H1 (cell line): ENCODE measurements around the gene RNGTT. TPM values are rescaled to one million over a fixed set of nuclear protein-coding genes. Genes with fewer than 3 reads are reported as not detected.
A peak's percentile ranks its signal among the peaks of the same experiment; 100 is the strongest.

Experiments
- CTCF ChIA-PET: fragments of 300-600 bp; sonication (Branson Sonifier 250); formaldehyde crosslinking; loops from one replicate; lab custom pipeline; 2021; ENCODE audit not compliant: partially characterized antibody; lab: Charles Lee
- POLR2A ChIA-PET: fragments of 300-600 bp; sonication (Branson Sonifier 250); formaldehyde crosslinking; loops from one replicate; lab custom pipeline; 2021; ENCODE audit warnings: inconsistent platforms; ENCODE audit not compliant: partially characterized antibody; lab: Charles Lee
- DNase-seq, 2 experiments: peaks; one replicate each; pipeline versions ENCODE4 v3.0.0 to v3.0.0-alpha.2; 2010 to 2022; ENCODE audit warnings: low spot score in 2 of 2, low read depth in 1 of 2, mixed read lengths in 1 of 2
- FAIRE-seq: peaks from 2 replicates; lab custom pipeline; 2011; peaks lifted over from hg19 to GRCh38; lab: Jason Lieb, UNC
- H2AFZ ChIP-seq: 2 replicates; pipeline ENCODE4 v1.8.1; 2012; ENCODE audit warnings: low read length, inconsistent platforms
- H2AK5ac ChIP-seq: 2 replicates; pipeline ENCODE4 v1.6.1; 2013; ENCODE audit warnings: low read depth, low read length
- H2BK120ac ChIP-seq: replicated peaks from 2 replicates; pipeline ENCODE3; 2013; ENCODE audit warnings: low read depth, low read length, inconsistent platforms
- H2BK12ac ChIP-seq: 2 replicates; pipeline ENCODE4 v1.6.1; 2013; ENCODE audit warnings: low read depth, low read length
- H2BK15ac ChIP-seq: 2 replicates; pipeline ENCODE4 v1.6.1; 2013; ENCODE audit warnings: low read length
- H2BK20ac ChIP-seq: 2 replicates; pipeline ENCODE4 v1.6.1; 2013; ENCODE audit warnings: low read length
- H2BK5ac ChIP-seq: 2 replicates; pipeline ENCODE4 v1.6.1; 2013; ENCODE audit warnings: low read depth, low read length
- H3K14ac ChIP-seq: 2 replicates; pipeline ENCODE4 v1.6.1; 2013; ENCODE audit warnings: inconsistent platforms; ENCODE audit not compliant: insufficient read length
- H3K18ac ChIP-seq: 2 replicates; pipeline ENCODE4 v1.6.1; 2013; ENCODE audit warnings: low read length; ENCODE audit errors: extremely low read depth
- H3K23ac ChIP-seq: 2 replicates; pipeline ENCODE4 v1.6.1; 2013; ENCODE audit warnings: inconsistent platforms; ENCODE audit not compliant: insufficient read length
- H3K23me2 ChIP-seq: 2 replicates; pipeline ENCODE4 v1.6.1; 2013; ENCODE audit warnings: low read depth, low read length
- H3K27ac ChIP-seq: 2 replicates; pipeline ENCODE4 v1.6.1; 2011; ENCODE audit warnings: low read depth, low read length, inconsistent platforms
- H3K27me3 ChIP-seq, 4 experiments: replicated peaks in 1 of 4; 1 replicate in 1 of 4; 2 replicates in 3 of 4; pipeline versions ENCODE4 v1.6.1 to v1.8.1; 2011 to 2013; ENCODE audit warnings: low read length in 3 of 4, mild to moderate bottlenecking in 3 of 4, inconsistent platforms in 2 of 4, mixed read lengths in 2 of 4, moderate library complexity in 1 of 4; ENCODE audit not compliant: control insufficient read depth in 3 of 4, insufficient read depth in 3 of 4; ENCODE audit errors: extremely low read depth in 1 of 4
- H3K36me3 ChIP-seq, 4 experiments: 2 replicates each; pipeline versions ENCODE4 v1.6.1 to v1.8.1; 2011 to 2013; ENCODE audit warnings: mild to moderate bottlenecking in 4 of 4, low read length in 3 of 4, moderate library complexity in 2 of 4, control low read depth in 1 of 4, inconsistent platforms in 1 of 4; ENCODE audit not compliant: insufficient read depth in 4 of 4, control insufficient read depth in 2 of 4
- H3K4ac ChIP-seq: replicated peaks from 2 replicates; pipeline ENCODE3; 2013; ENCODE audit warnings: low read length, low read depth, mixed read lengths, inconsistent platforms; ENCODE audit not compliant: insufficient read length
- H3K4me1 ChIP-seq, 4 experiments: replicated peaks in 1 of 4; 1 replicate in 1 of 4; 2 replicates in 3 of 4; pipeline versions ENCODE4 v1.6.1 to v1.8.1; 2011 to 2013; ENCODE audit warnings: low read length in 3 of 4, inconsistent platforms in 2 of 4, mixed read lengths in 1 of 4; ENCODE audit not compliant: insufficient read depth in 4 of 4, control insufficient read depth in 3 of 4
- H3K4me2 ChIP-seq, 2 experiments: 2 replicates each; pipeline versions ENCODE4 v1.6.1 to v1.8.1; 2011 to 2013; ENCODE audit warnings: low read depth in 2 of 2, low read length in 2 of 2, control low read depth in 1 of 2, inconsistent platforms in 1 of 2, mild to moderate bottlenecking in 1 of 2; ENCODE audit not compliant: insufficient read depth in 1 of 2
- H3K4me3 ChIP-seq, 4 experiments: fragments of 200-600, 300-600 bp in 1 of 4; sonication (generic), shearing (Covaris generic), sonication (Bioruptor Twin) in 1 of 4; 2 replicates each; pipeline versions ENCODE4 v1.5.1 to v1.8.1; 2011 to 2016; ENCODE audit warnings: low read length in 4 of 4, low read depth in 3 of 4, control low read depth in 2 of 4, inconsistent platforms in 2 of 4, mild to moderate bottlenecking in 2 of 4, mixed read lengths in 1 of 4, moderate library complexity in 1 of 4; ENCODE audit not compliant: insufficient read depth in 2 of 4; ENCODE audit errors: extremely low read depth in 1 of 4
- H3K56ac ChIP-seq: replicated peaks from 2 replicates; pipeline ENCODE3; 2013; ENCODE audit warnings: low read depth, mild to moderate bottlenecking, mixed read lengths, low read length, inconsistent platforms; ENCODE audit not compliant: insufficient read length
- H3K79me1 ChIP-seq: 2 replicates; pipeline ENCODE4 v1.6.1; 2013; ENCODE audit warnings: low read depth, low read length, control low read depth
- H3K79me2 ChIP-seq, 2 experiments: 2 replicates each; pipeline versions ENCODE4 v1.6.1 to v1.8.1; 2012 to 2013; ENCODE audit warnings: low read length in 2 of 2, mild to moderate bottlenecking in 2 of 2, inconsistent platforms in 1 of 2; ENCODE audit not compliant: insufficient read depth in 2 of 2, control insufficient read depth in 1 of 2
- H3K9ac ChIP-seq, 4 experiments: replicated peaks in 1 of 4; 1 replicate in 1 of 4; 2 replicates in 3 of 4; pipeline versions ENCODE4 v1.6.1 to v1.8.1; 2011 to 2013; ENCODE audit warnings: low read depth in 3 of 4, low read length in 3 of 4, control low read depth in 2 of 4, mild to moderate bottlenecking in 2 of 4, moderate library complexity in 2 of 4, inconsistent platforms in 1 of 4; ENCODE audit errors: extremely low read depth in 1 of 4
- H3K9me3 ChIP-seq, 2 experiments: 2 replicates each; pipeline versions ENCODE4 v1.6.1 to v1.8.1; 2012 to 2013; ENCODE audit warnings: mild to moderate bottlenecking in 2 of 2, moderate library complexity in 2 of 2, control low read depth in 1 of 2, inconsistent platforms in 1 of 2, low read depth in 1 of 2, low read length in 1 of 2, mixed read lengths in 1 of 2; ENCODE audit not compliant: insufficient read depth in 2 of 2
- H4K20me1 ChIP-seq, 2 experiments: replicated peaks in 1 of 2; 2 replicates each; pipeline versions ENCODE3 to v1.8.1; 2011 to 2013; ENCODE audit warnings: inconsistent platforms in 2 of 2, low read length in 2 of 2, mild to moderate bottlenecking in 1 of 2; ENCODE audit not compliant: insufficient read depth in 2 of 2, control insufficient read depth in 1 of 2
- H4K5ac ChIP-seq: 2 replicates; pipeline ENCODE4 v1.6.1; 2013; ENCODE audit warnings: low read length, low read depth, mixed read lengths, inconsistent platforms; ENCODE audit not compliant: insufficient read length
- H4K8ac ChIP-seq: 2 replicates; pipeline ENCODE4 v1.8.0; 2013; ENCODE audit warnings: mild to moderate bottlenecking, moderate library complexity, low read length, inconsistent platforms; ENCODE audit not compliant: insufficient read depth; ENCODE audit errors: extremely low read depth
- H4K91ac ChIP-seq: replicated peaks from 2 replicates; pipeline ENCODE3; 2013; ENCODE audit warnings: low read length, mixed read lengths, inconsistent platforms; ENCODE audit not compliant: insufficient read length
- BRCA1 ChIP-seq: IDR thresholded peaks from 2 replicates; pipeline ENCODE4 v1.6.1; 2012; ENCODE audit warnings: low read depth, low read length, improper control_type of control experiment
- MAFK ChIP-seq: IDR thresholded peaks from 2 replicates; pipeline ENCODE4 v1.6.1; 2012; ENCODE audit warnings: low read depth, mild to moderate bottlenecking, improper control_type of control experiment, low read length
- WGBS, 2 experiments: shearing (Covaris generic) in 1 of 2; methylation state at CpG; one replicate each; pipeline versions ENCODE4 v1.1.6 to v1.1.7; 2013 to 2015; ENCODE audit warnings: low lambda C conversion rate in 2 of 2, mixed read lengths in 2 of 2, inconsistent platforms in 1 of 2, low coverage in 1 of 2, missing lambda C conversion rate in 1 of 2; ENCODE audit not compliant: insufficient replicate concordance in 2 of 2, insufficient coverage in 1 of 2, insufficient read length in 1 of 2; ENCODE audit errors: extremely low coverage in 1 of 2, missing lambda C conversion rate in 1 of 2; 5-methylcytosine and 5-hydroxymethylcytosine counted together
- polyA plus RNA-seq, 7 experiments: library from polyadenylated mRNA; depleted of rRNA in 3 of 7; stranded (reverse) in 5 of 7; unstranded in 2 of 7; fragments of >200 nt in 5 of 7; fragments of 200-250 nt in 2 of 7; gene quantifications; 1 replicate in 5 of 7; 2 replicates in 1 of 7; 4 replicates in 1 of 7; pipeline versions ENCODE4 v1.2.1 to v1.2.3, GENCODE V29; 2011 to 2013; ENCODE audit warnings: missing spikeins in 2 of 7, mixed read lengths in 2 of 7
- total RNA-seq: library from RNA; stranded (reverse); fragmentation: NEBNext Ultra II Directional; extraction: Animal tissue kit (Norgen Biotek cat#: 25700); gene quantifications from 2 replicates; pipeline ENCODE4 v1.2.1, GENCODE V29; 2021
- TF ChIP-seq, protein P1 (sequence below): IDR thresholded peaks from 2 replicates; pipeline ENCODE4 v1.6.1; 2011; ENCODE audit warnings: low read depth, mild to moderate bottlenecking, low read length; ENCODE audit not compliant: insufficient read depth

Gene RNGTT
- total and polyA plus RNA-seq, 2 of the 8 experiments (the other 6 are each of a cell fraction or from before 2014, with no cell fraction given), result 3.6 to 21.2 TPM

DNA sequence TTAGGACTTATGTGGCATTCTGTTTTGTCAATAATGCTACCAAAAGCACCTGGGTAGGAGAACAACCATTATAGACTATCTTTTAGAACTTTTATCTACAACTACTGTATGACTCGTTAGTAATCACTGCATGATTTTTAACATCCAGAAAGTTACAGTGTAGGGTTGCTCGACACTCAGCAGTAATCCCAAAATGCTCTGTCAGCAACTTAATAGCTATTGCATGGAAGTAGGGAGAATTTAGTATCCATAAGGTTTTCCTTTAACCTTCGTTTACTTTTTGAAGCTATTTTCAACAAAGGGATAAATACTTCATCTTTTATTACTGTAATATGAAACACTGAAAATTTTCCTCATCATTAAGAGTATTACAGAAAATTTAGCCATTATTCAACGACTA lies 309.5 kb downstream of the RNGTT start:
- H3K14ac ChIP-seq, result no peak overlapping the region
- no peaks in the 10 kb centered on the region for H3K23me2 ChIP-seq
- H3K27ac ChIP-seq, result no peak overlapping the region
- H3K4me2 ChIP-seq, result no peak overlapping the region
- H3K23ac ChIP-seq, result no peak overlapping the region
- no peak overlapping the region for H2AFZ ChIP-seq
- H3K79me1 ChIP-seq, result no peaks in the 10 kb centered on the region
- H3K4ac ChIP-seq, result no peak overlapping the region
- H4K5ac ChIP-seq, result no peak overlapping the region
- no peaks in the 10 kb centered on the region for H3K4me1 ChIP-seq
- H2BK5ac ChIP-seq, result no peak overlapping the region
- no peak overlapping the region for H2AK5ac ChIP-seq
- H2BK15ac ChIP-seq, result no peak overlapping the region
- H3K9ac ChIP-seq, result no peak overlapping the region
- no peak for DNase-seq
- no peak overlapping the region for H3K56ac ChIP-seq
- H2BK20ac ChIP-seq, result no peak overlapping the region
- no peaks in the 10 kb centered on the region for H3K36me3 ChIP-seq
- no peaks in the 10 kb centered on the region for H4K20me1 ChIP-seq
- no peaks in the 10 kb centered on the region for H3K27me3 ChIP-seq
- no peak overlapping the region for H4K8ac ChIP-seq
- H3K4me3 ChIP-seq, result no peak overlapping the region
- H3K9me3 ChIP-seq, result peaks cover 0 to 6% of the 10 kb centered on the region in 2 experiments; a peak in 1 of 4 replicates
- no peak overlapping the region for H2BK12ac ChIP-seq
- TF ChIP-seq BRCA1 (no peak), MAFK (peak; percentile 63)
- TF ChIP-seq, protein P1, sequence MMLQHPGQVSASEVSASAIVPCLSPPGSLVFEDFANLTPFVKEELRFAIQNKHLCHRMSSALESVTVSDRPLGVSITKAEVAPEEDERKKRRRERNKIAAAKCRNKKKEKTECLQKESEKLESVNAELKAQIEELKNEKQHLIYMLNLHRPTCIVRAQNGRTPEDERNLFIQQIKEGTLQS, result no peak
- TF ChIP-seq, all 59 proteins: peak for 1
- Histone ChIP-seq H4K91ac (no peak overlapping the region), H3K18ac (no peak overlapping the region), H2BK120ac (no peak overlapping the region), H3K79me2 (no peaks in the 10 kb centered on the region)
- ChIA-PET POLR2A (no interaction called here), CTCF (interaction anchor here (0.6 kb wide), 1 partner anchor 724 kb away, joined by 4 read pairs; no protein-coding TSS in a partner anchor)
- FAIRE-seq, result no peak
- 87% methylated on average over 4 of the region's 4 CpGs; no CpG with 5 or more reads in 1 of the 2 experiments for WGBS, 2 experiments
